ENCODE measurements around the gene MRO. TPM values are rescaled to one million over a fixed set of nuclear protein-coding genes. Genes with fewer than 3 reads are reported as not detected.

MRO gene
- total RNA-seq, 4 donors from 2014 or later, result 3.9 to 13.3 (median 11.2) TPM

DNA sequence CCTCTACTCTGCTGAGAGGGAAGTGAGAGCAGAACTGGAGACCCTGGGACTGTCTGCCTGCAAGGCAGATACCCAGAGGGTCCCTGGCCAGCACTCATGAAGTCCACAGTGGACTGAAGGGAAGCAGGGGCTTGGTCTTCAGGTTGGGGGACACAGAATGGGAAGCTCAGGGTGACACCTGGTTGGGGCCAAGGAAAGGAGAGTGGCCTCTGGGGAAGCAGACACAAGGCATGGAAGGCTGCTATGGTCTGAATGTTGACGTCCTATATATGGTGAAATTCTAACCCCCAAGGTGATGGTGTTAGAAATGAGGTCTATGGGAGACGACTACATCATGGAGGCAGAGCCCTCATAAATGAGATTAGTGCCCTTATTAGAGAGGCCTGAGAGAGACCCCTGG lies 69.3 kb downstream of the MRO start:
- no peaks in the 10 kb centered on the region for H3K27me3 ChIP-seq
- no peaks in the 10 kb centered on the region for H3K4me1 ChIP-seq
- no peak for DNase-seq
- no peaks in the 10 kb centered on the region for H3K36me3 ChIP-seq
- no peak overlapping the region for H3K4me3 ChIP-seq (replicated peaks in 1 of 3)
- TF ChIP-seq POLR2A (IDR thresholded peaks at IDR 0.05), result no peak
- TF ChIP-seq, protein P1, sequence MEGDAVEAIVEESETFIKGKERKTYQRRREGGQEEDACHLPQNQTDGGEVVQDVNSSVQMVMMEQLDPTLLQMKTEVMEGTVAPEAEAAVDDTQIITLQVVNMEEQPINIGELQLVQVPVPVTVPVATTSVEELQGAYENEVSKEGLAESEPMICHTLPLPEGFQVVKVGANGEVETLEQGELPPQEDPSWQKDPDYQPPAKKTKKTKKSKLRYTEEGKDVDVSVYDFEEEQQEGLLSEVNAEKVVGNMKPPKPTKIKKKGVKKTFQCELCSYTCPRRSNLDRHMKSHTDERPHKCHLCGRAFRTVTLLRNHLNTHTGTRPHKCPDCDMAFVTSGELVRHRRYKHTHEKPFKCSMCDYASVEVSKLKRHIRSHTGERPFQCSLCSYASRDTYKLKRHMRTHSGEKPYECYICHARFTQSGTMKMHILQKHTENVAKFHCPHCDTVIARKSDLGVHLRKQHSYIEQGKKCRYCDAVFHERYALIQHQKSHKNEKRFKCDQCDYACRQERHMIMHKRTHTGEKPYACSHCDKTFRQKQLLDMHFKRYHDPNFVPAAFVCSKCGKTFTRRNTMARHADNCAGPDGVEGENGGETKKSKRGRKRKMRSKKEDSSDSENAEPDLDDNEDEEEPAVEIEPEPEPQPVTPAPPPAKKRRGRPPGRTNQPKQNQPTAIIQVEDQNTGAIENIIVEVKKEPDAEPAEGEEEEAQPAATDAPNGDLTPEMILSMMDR (IDR thresholded peaks at IDR 0.05), result no peak
- intact Hi-C loops (cut with DNase I), result no loop called here
- H3K9me3 ChIP-seq, result no peaks in the 10 kb centered on the region
- H3K27ac ChIP-seq, result no peak overlapping the region
- WGBS, 2 donors, result 90 to 94% methylated on average over 2 of the region's 2 CpGs

DNA sequence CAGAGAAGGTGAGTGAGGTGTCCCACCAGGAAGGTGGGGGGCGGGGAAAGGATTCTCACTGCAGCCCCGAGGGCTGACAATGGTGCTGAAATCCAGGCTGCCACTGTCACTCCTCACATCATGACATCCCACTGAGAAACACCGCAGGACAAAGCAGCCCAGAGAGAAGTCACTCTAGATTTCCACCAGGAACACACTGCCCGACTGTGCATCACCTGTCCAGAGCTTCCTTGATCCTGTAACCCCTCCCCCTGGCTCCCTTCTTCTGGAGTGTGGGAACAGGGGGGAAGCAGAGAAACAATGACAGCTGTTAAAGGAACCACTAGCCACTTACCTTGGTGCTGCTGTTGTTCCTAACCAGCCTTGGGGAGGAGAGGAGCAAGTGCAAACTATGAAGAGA lies 69.9 kb downstream of the MRO start:
- Histone ChIP-seq H3K4me3 (replicated peaks in 1 of 3) (no peak overlapping the region), H3K36me3 (no peaks in the 10 kb centered on the region), H3K9me3 (no peaks in the 10 kb centered on the region), H3K27me3 (no peaks in the 10 kb centered on the region), H3K4me1 (no peaks in the 10 kb centered on the region), H3K27ac (no peak overlapping the region)
- WGBS, 2 donors, result 54% methylated on average over 4 of the region's 4 CpGs
- intact Hi-C loops (cut with DNase I), result no loop called here
- DNase-seq, result no peak
- TF ChIP-seq POLR2A (IDR thresholded peaks at IDR 0.05), result no peak
- TF ChIP-seq, protein P1 (IDR thresholded peaks at IDR 0.05), result no peak

DNA sequence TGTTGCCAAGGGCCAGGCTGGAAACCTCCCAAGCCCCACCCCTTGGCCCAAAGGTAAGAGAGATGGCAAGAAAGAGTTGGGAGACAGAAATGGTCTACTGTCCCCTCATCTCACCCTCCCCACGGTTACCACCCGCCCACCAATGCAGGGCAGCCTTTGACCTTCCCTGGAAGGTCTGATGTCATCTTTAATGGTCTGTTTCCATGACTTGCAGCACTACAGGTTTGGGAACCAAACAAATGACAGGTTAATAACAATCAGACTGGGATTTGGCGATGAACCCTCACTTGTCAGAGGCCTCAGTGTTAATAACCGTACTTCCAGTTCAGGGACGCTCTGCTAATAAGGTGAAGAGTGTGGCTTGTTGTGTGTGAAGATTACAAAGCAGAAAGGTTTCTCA lies 70.4 kb downstream of the MRO start:
- H3K4me3 ChIP-seq (replicated peaks in 1 of 3), result no peak overlapping the region
- DNase-seq, result no peak
- no peak for TF ChIP-seq POLR2A (IDR thresholded peaks at IDR 0.05)
- TF ChIP-seq, protein P1 (IDR thresholded peaks at IDR 0.05), result no peak
- WGBS, 2 donors, result 78 to 87% methylated on average over 5 of the region's 5 CpGs
- no peaks in the 10 kb centered on the region for H3K27me3 ChIP-seq
- H3K4me1 ChIP-seq, result no peaks in the 10 kb centered on the region
- intact Hi-C loops (cut with DNase I), result no loop called here
- H3K36me3 ChIP-seq, result no peaks in the 10 kb centered on the region
- no peak overlapping the region for H3K27ac ChIP-seq
- no peaks in the 10 kb centered on the region for H3K9me3 ChIP-seq

DNA sequence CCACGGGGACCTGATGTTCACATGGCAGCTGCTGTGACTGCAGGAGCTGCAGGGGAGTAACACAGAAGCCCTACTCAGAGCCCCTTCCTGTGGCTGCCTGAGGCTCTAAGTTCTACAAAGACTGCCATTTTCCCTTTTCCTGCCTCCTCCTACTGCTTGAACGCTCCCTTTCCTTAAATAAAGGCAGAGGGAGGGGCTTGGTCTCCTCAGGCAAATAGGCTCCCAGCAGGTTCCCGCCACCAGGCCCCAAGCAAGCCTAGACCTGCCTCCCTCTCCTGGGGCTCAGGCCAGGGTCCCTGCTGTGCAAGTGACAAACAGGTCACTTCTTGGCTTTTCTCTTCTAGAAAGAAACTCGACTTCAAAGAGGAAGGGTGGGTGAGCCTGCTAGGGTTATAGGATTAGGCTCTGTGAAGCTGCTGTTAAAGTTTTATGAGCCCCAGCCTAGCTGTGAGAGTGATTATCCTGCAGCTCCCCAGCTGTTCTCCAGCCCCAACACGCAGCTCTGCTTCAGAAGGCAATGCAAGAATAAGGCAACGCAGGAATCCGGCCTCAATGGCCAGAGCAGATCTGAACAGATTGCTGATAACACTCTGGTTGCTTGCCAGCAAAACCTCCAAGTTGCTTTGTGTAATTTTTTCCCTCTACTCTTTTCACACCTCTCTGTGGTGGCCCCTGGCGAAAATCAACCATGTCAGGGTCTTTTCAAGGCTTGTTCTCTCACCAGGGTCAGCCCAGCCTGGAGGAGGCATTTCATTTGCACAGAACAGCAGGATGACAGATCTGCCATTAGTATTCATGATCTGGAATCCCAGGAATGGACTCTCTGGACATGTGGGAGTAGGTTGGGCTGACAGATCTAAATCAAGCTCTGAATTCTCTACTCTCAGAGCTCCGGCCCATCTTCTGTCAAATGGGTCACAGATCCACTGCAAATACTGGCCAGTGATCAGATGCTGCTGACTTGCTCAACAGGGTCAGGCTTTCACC lies 71.3 kb downstream of the MRO start:
- intact Hi-C loops (cut with DNase I), result no loop called here
- WGBS, 2 donors, result 57 to 71% methylated on average over 9 of the region's 9 CpGs
- Histone ChIP-seq H3K4me3 (replicated peaks in 1 of 3) (no peak overlapping the region), H3K27me3 (no peaks in the 10 kb centered on the region), H3K36me3 (no peaks in the 10 kb centered on the region), H3K4me1 (no peaks in the 10 kb centered on the region), H3K9me3 (no peaks in the 10 kb centered on the region), H3K27ac (no peak overlapping the region)
- no peak for TF ChIP-seq POLR2A (IDR thresholded peaks at IDR 0.05)
- no peak for DNase-seq

DNA sequence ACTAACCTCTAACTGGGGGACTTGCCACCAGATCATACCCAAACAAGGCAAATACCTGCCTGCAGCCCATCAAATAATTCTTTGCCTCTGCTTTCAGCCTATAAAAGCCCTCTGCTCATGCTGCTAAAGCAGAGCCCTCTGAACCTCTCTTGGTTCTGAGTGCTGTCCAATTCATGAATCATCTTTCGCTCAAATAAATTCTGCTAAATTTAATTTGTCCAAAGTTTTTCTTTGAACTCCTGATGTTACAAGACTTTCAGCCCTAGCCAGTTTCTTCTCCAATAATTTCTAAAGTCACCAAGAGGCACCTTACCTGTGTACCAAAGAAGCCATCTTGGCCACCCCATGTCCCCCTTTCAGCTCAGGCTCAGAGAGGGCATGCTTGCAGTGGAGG lies 72.0 kb downstream of the MRO start:
- intact Hi-C loops (cut with DNase I), result no loop called here
- Histone ChIP-seq H3K27ac (no peak overlapping the region), H3K27me3 (no peaks in the 10 kb centered on the region), H3K4me1 (no peaks in the 10 kb centered on the region), H3K9me3 (no peaks in the 10 kb centered on the region), H3K4me3 (replicated peaks in 1 of 3) (no peak overlapping the region), H3K36me3 (no peaks in the 10 kb centered on the region)
- no peak for DNase-seq
- TF ChIP-seq, protein P1 (IDR thresholded peaks at IDR 0.05), result no peak
- no peak for TF ChIP-seq POLR2A (IDR thresholded peaks at IDR 0.05)
- 33 to 56% methylated on average over 1 of the region's 1 CpG for WGBS, 2 donors

Data from thyroid gland (tissue), 4 donors.